DND-41 (cell line): ENCODE data around the gene CTDSP2.

ENCODE experiments used
- ATAC-seq: fragments of 200-7000 bp; cut with Tn5 transposase; 3 replicates; pipeline ENCODE4 v1.9.1; 2021; ENCODE audit warnings: low read depth; ENCODE audit not compliant: insufficient read depth
- DNase-seq: peaks from one replicate; pipeline ENCODE4 v3.0.0-alpha.2; 2020
- H2AFZ ChIP-seq: 2 replicates; pipeline ENCODE4 v1.6.0; 2012; ENCODE audit warnings: low read depth, low read length
- H3K27ac ChIP-seq: 2 replicates; pipeline ENCODE4 v1.5.1; 2012; ENCODE audit warnings: low read length, inconsistent platforms
- H3K27me3 ChIP-seq: fragments of 200-600 bp; sonication (generic); 2 replicates; pipeline ENCODE4 v1.6.0; 2012; ENCODE audit warnings: low read length, mild to moderate bottlenecking, inconsistent platforms; ENCODE audit not compliant: insufficient read depth, poor library complexity
- H3K36me3 ChIP-seq: 2 replicates; pipeline ENCODE4 v1.5.1; 2012; ENCODE audit warnings: low read length, inconsistent platforms; ENCODE audit not compliant: insufficient read depth
- H3K4me1 ChIP-seq: 2 replicates; pipeline ENCODE4 v1.5.1; 2012; ENCODE audit warnings: mild to moderate bottlenecking, low read length; ENCODE audit not compliant: insufficient read depth
- H3K4me2 ChIP-seq: 2 replicates; pipeline ENCODE4 v1.6.0; 2012; ENCODE audit warnings: mild to moderate bottlenecking, moderate library complexity, low read length, inconsistent platforms; ENCODE audit not compliant: insufficient read depth
- H3K4me3 ChIP-seq, 2 experiments: fragments of 200-600 bp in 1 of 2; shearing (Covaris generic) in 1 of 2; 2 replicates each; pipeline ENCODE4 v1.5.1; 2012 to 2016; ENCODE audit warnings: inconsistent platforms in 2 of 2, low read length in 2 of 2, mild to moderate bottlenecking in 2 of 2, low read depth in 1 of 2, moderate library complexity in 1 of 2
- H3K79me2 ChIP-seq: 2 replicates; pipeline ENCODE4 v1.6.0; 2012; ENCODE audit warnings: low read length, inconsistent platforms; ENCODE audit not compliant: insufficient read depth
- H3K9ac ChIP-seq: 2 replicates; pipeline ENCODE4 v1.6.0; 2012; ENCODE audit warnings: low read depth, mild to moderate bottlenecking, inconsistent platforms, low read length, moderate library complexity
- H3K9me3 ChIP-seq: 2 replicates; pipeline ENCODE4 v1.5.1; 2012; ENCODE audit warnings: low read length, moderate library complexity, mild to moderate bottlenecking, inconsistent platforms; ENCODE audit not compliant: insufficient read depth, severe bottlenecking
- H4K20me1 ChIP-seq: 2 replicates; pipeline ENCODE4 v1.6.0; 2012; ENCODE audit warnings: low read length; ENCODE audit not compliant: insufficient read depth
- EZH2 ChIP-seq: IDR thresholded peaks from 3 replicates; pipeline ENCODE4 v1.6.1; 2012; ENCODE audit warnings: borderline replicate concordance, low read depth, mild to moderate bottlenecking, moderate library complexity, low read length, inconsistent platforms; ENCODE audit not compliant: severe bottlenecking
- TF ChIP-seq, protein P1 (sequence below): IDR thresholded peaks from 2 replicates; pipeline ENCODE4 v1.5.1; 2012; ENCODE audit warnings: borderline replicate concordance, low read length, moderate library complexity, mild to moderate bottlenecking; ENCODE audit not compliant: poor library complexity, severe bottlenecking; ENCODE audit errors: extremely low read depth

CTDSP2 gene

DNA sequence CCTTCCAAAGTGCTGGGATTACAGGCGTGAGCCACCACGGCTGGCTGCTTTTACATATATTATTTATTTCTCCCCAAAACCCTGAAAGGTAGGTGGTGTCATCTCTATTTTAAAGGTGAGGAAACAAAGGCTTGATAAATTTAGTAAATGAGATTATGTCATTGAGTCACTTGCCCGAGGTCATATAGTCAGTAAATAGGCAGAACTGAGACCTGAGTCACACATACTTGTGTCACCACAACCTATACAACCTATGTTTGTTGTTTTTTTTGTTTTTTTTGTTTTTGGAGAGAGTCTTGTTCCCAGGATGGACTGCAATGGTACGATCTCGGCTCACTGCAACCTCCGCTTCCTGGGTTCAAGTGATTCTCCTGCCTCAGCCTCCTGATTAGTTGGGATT, 51.2 kb downstream of the CTDSP2 start:
- Histone ChIP-seq H2AFZ (no peak overlapping the region), H3K9me3 (no peaks in the 10 kb centered on the region), H3K36me3 (peaks cover 75% of the 10 kb centered on the region), H3K27ac (no peak overlapping the region), H3K27me3 (no peaks in the 10 kb centered on the region), H3K4me2 (no peak overlapping the region), H3K9ac (no peak overlapping the region), H3K4me1 (no peaks in the 10 kb centered on the region), H3K4me3 (no peak overlapping the region), H3K79me2 (no peaks in the 10 kb centered on the region), H4K20me1 (no peaks in the 10 kb centered on the region; the same call in 1 of the 2 replicates)
- TF ChIP-seq, protein P1, sequence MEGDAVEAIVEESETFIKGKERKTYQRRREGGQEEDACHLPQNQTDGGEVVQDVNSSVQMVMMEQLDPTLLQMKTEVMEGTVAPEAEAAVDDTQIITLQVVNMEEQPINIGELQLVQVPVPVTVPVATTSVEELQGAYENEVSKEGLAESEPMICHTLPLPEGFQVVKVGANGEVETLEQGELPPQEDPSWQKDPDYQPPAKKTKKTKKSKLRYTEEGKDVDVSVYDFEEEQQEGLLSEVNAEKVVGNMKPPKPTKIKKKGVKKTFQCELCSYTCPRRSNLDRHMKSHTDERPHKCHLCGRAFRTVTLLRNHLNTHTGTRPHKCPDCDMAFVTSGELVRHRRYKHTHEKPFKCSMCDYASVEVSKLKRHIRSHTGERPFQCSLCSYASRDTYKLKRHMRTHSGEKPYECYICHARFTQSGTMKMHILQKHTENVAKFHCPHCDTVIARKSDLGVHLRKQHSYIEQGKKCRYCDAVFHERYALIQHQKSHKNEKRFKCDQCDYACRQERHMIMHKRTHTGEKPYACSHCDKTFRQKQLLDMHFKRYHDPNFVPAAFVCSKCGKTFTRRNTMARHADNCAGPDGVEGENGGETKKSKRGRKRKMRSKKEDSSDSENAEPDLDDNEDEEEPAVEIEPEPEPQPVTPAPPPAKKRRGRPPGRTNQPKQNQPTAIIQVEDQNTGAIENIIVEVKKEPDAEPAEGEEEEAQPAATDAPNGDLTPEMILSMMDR = no peak
- TF ChIP-seq EZH2 = no peak
- ATAC-seq (no peak), DNase-seq (no peak)

GRCh38 chr12:57793920-57794319, 52.6 kb downstream of the CTDSP2 start:
- no peak for ATAC-seq
- Histone ChIP-seq H3K4me2 (no peak overlapping the region), H3K4me3 (no peak overlapping the region), H2AFZ (no peak overlapping the region), H3K36me3 (peaks cover 85% of the 10 kb centered on the region), H3K9me3 (no peaks in the 10 kb centered on the region), H4K20me1 (no peaks in the 10 kb centered on the region; the same call in 1 of the 2 replicates), H3K4me1 (no peaks in the 10 kb centered on the region), H3K27me3 (no peaks in the 10 kb centered on the region), H3K79me2 (no peaks in the 10 kb centered on the region), H3K9ac (no peak overlapping the region), H3K27ac (no peak overlapping the region)
- DNase-seq = no peak
- TF ChIP-seq, protein P1 = no peak
- no peak for TF ChIP-seq EZH2

DNA sequence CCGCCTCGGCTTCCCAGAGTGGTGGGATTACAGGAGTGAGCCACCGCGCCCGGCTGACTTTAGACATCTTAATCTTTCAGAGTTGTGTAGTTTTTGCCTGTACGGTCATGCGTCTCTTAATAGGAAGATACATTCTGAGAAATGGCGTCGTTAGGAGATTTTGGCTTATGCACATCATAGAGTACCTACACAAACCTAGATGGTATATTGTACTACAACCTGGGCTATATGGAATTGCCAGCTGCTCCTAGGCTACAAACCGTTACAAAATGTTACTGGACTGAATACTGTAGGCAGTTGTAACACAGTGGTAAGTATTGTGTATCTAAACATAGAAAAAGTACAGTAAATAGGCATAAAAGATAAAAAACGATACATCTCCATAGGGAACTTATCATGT, 62.7 kb downstream of the CTDSP2 start:
- H3K4me3 ChIP-seq = peak overlapping the region in 1 of 2 experiments; percentile 88; a peak in 2 of 4 replicates
- ATAC-seq (no peak), DNase-seq (no peak)
- H4K20me1 ChIP-seq = no peaks in the 10 kb centered on the region; the same call in 1 of the 2 replicates
- 0 out of 2 replicates have a peak overlapping the region, but pooled peaks have one; percentile 74 for H3K9ac ChIP-seq
- no peak overlapping the region for H3K27ac ChIP-seq
- no peak overlapping the region for H2AFZ ChIP-seq
- peaks cover 53% of the 10 kb centered on the region for H3K36me3 ChIP-seq
- peaks cover 35% of the 10 kb centered on the region for H3K4me1 ChIP-seq
- no peaks in the 10 kb centered on the region for H3K9me3 ChIP-seq
- no peaks in the 10 kb centered on the region for H3K27me3 ChIP-seq
- TF ChIP-seq, protein P1 = no peak
- TF ChIP-seq EZH2 = no peak
- H3K4me2 ChIP-seq = peak overlapping the region; percentile 72
- peaks cover 22% of the 10 kb centered on the region for H3K79me2 ChIP-seq
